DMS53 (cell line): Measurements from ENCODE around the gene CRISPLD2.
A peak's percentile ranks its signal among the peaks of the same experiment; 100 is the strongest.
"Not testable (repeated sequence)": the region's sequence is repeated elsewhere in the genome, so short reads cannot be mapped to it uniquely, and the experiment has no call there.

ENCODE experiments used
- DNase-seq: peaks from one replicate; lab custom pipeline; 2025; lab: John Stamatoyannopoulos, UW

The CRISPLD2 gene

GRCh38 chr16:84821728-84822689 lies 2.2 kb downstream of the CRISPLD2 start:
- DNase-seq = no peak

GRCh38 chr16:84822990-84823389 lies 3.2 kb downstream of the CRISPLD2 start:
- no peak for DNase-seq

GRCh38 chr16:84823484-84823883 lies 3.7 kb downstream of the CRISPLD2 start:
- DNase-seq = no peak

- no peak for DNase-seq
Observed at GRCh38 chr16:84823926-84824325, 4.1 kb downstream of the CRISPLD2 start.

GRCh38 chr16:84825896-84826557 lies 6.2 kb downstream of the CRISPLD2 start:
- no peak for DNase-seq

GRCh38 chr16:84826558-84826941 lies 6.8 kb downstream of the CRISPLD2 start:
- DNase-seq = no peak

- DNase-seq = no peak
Observed at GRCh38 chr16:84827131-84827574, 7.4 kb downstream of the CRISPLD2 start.

GRCh38 chr16:84827897-84828296 lies 8.1 kb downstream of the CRISPLD2 start:
- DNase-seq = peak; percentile 62

GRCh38 chr16:84828322-84828721 lies 8.5 kb downstream of the CRISPLD2 start:
- DNase-seq = no peak

- no peak for DNase-seq
Observed at GRCh38 chr16:84829168-84829965, 9.6 kb downstream of the CRISPLD2 start.

- no peak for DNase-seq
Observed at GRCh38 chr16:84830765-84831384, 11.1 kb downstream of the CRISPLD2 start.

- DNase-seq = not testable (repeated sequence)
Observed at GRCh38 chr16:84831728-84832127, 11.9 kb downstream of the CRISPLD2 start.

- no peak for DNase-seq
Observed at GRCh38 chr16:84832488-84833143, 12.8 kb downstream of the CRISPLD2 start.

GRCh38 chr16:84833144-84833500 lies 13.3 kb downstream of the CRISPLD2 start:
- no peak for DNase-seq

GRCh38 chr16:84833542-84834402 lies 14.0 kb downstream of the CRISPLD2 start:
- no peak for DNase-seq

GRCh38 chr16:84834403-84834772 lies 14.6 kb downstream of the CRISPLD2 start:
- DNase-seq = no peak

- no peak for DNase-seq
Observed at GRCh38 chr16:84836234-84836647, 16.5 kb downstream of the CRISPLD2 start.

GRCh38 chr16:84836967-84837366 lies 17.2 kb downstream of the CRISPLD2 start:
- DNase-seq = no peak

GRCh38 chr16:84838383-84838948 lies 18.7 kb downstream of the CRISPLD2 start:
- no peak for DNase-seq

GRCh38 chr16:84839054-84839453 lies 19.3 kb downstream of the CRISPLD2 start:
- DNase-seq = no peak
